ENCODE measurements around the gene EXPH5.

Gene EXPH5

GRCh38 chr11:108512708-108513107, 80.9 kb downstream of the EXPH5 start:
- DNase-seq (ENCODE audit: low read depth, low spot score) = no peak

- DNase-seq (ENCODE audit: low read depth, low spot score) = no peak
Observed at GRCh38 chr11:108511851-108512474, 81.6 kb downstream of the EXPH5 start.

- no peak for DNase-seq (ENCODE audit: low read depth, low spot score)
Observed at GRCh38 chr11:108508653-108509593, 84.6 kb downstream of the EXPH5 start.

GRCh38 chr11:108501396-108501795, 92.2 kb downstream of the EXPH5 start:
- DNase-seq (ENCODE audit: low read depth, low spot score) = no peak

- no peak for DNase-seq (ENCODE audit: low read depth, low spot score)
Observed at GRCh38 chr11:108500721-108501120, 92.8 kb downstream of the EXPH5 start.

GRCh38 chr11:108500169-108500568, 93.4 kb downstream of the EXPH5 start:
- no peak for DNase-seq (ENCODE audit: low read depth, low spot score)

- DNase-seq (ENCODE audit: low read depth, low spot score) = no peak
Observed at GRCh38 chr11:108498816-108499408, 94.7 kb downstream of the EXPH5 start.

- no peak for DNase-seq (ENCODE audit: low read depth, low spot score)
Observed at GRCh38 chr11:108498046-108498815, 95.3 kb downstream of the EXPH5 start, which contains the start of gene POGLUT3. TSS of gene POGLUT3 (minus strand) at chr11:108498384. CDS start at chr11:108498366, 18 bp downstream.

- DNase-seq (ENCODE audit: low read depth, low spot score) = peak; percentile 95
Observed at GRCh38 chr11:108497317-108498045, 96.1 kb downstream of the EXPH5 start.

GRCh38 chr11:108496643-108497256, 96.8 kb downstream of the EXPH5 start:
- DNase-seq (ENCODE audit: low read depth, low spot score) = no peak

GRCh38 chr11:108495326-108495725, 98.2 kb downstream of the EXPH5 start:
- no peak for DNase-seq (ENCODE audit: low read depth, low spot score)

- DNase-seq (ENCODE audit: low read depth, low spot score) = no peak
Observed at GRCh38 chr11:108494182-108494581, 99.4 kb downstream of the EXPH5 start.

GRCh38 chr11:108491936-108492335, 101.6 kb downstream of the EXPH5 start:
- no peak for DNase-seq (ENCODE audit: low read depth, low spot score)

- DNase-seq (ENCODE audit: low read depth, low spot score) = no peak
Observed at GRCh38 chr11:108486828-108487227, 106.7 kb downstream of the EXPH5 start.

GRCh38 chr11:108486331-108486730, 107.2 kb downstream of the EXPH5 start:
- no peak for DNase-seq (ENCODE audit: low read depth, low spot score)

GRCh38 chr11:108483163-108483562, 110.4 kb downstream of the EXPH5 start:
- DNase-seq (ENCODE audit: low read depth, low spot score) = no peak

- DNase-seq (ENCODE audit: low read depth, low spot score) = no peak
Observed at GRCh38 chr11:108474664-108475463, 118.7 kb downstream of the EXPH5 start.

- no peak for DNase-seq (ENCODE audit: low read depth, low spot score)
Observed at GRCh38 chr11:108472681-108473080, 120.9 kb downstream of the EXPH5 start.

- no peak for DNase-seq (ENCODE audit: low read depth, low spot score)
Observed at GRCh38 chr11:108468478-108468864, 125.1 kb downstream of the EXPH5 start.

Data from brain pericyte (primary cell).